HG03060 (cell line): Measurements from ENCODE around the gene RHOBTB3.

ENCODE experiments used
- ATAC-seq: cut with Tn5 transposase; IDR thresholded peaks from one replicate; pipeline ENCODE4 v1.9.1; 2021; ENCODE audit warnings: low read depth, moderate number of reproducible peaks; ENCODE audit not compliant: unreplicated experiment

The RHOBTB3 gene

GRCh38 chr5:95730011-95730700 is 980 bp upstream of the RHOBTB3 start:
- ATAC-seq = no peak

GRCh38 chr5:95731571-95732554 is 727 bp downstream of the RHOBTB3 start:
- no peak for ATAC-seq

GRCh38 chr5:95733107-95733665 is 2.0 kb downstream of the RHOBTB3 start:
- ATAC-seq = no peak

DNA sequence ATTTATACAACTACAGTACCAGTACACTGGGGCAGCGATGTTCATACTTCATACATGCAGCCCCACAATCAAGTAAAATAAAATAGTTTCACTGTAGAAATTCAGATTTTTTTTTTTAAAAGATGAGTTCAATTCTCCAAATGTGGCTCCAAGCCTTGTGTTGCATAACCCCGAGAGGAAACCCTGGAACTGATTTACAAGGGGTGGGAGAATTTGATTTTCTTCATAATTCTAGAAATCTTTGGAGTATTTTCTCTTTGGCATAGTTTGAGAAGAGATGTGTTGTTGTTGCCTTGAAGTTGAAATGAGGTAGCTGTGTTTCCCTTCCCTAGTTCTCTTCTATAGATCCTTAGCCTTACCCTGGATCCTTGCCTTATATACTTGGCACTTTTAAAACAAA is 3.1 kb downstream of the RHOBTB3 start:
- no peak for ATAC-seq

DNA sequence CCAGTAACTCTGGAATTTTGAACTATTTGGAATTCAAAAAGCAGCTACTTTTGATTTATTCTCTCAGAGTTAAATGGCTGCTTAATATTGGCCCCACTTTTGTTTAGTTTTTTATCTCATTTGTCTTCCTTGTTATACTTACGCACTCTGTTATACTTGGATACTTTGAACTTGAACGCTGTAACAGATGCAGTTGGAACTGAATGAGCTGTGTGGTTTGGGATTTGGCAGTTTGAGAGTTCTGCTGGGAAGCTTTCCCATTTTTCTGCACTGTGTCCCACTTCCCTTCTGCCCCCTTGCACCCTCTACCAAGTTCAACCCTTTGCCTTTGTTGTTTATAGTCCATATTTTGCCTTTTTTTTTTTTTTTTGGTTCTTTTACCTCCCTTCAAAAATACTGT is 3.8 kb downstream of the RHOBTB3 start:
- no peak for ATAC-seq

- no peak for ATAC-seq
Measured at GRCh38 chr5:95735406-95735805, 4.3 kb downstream of the RHOBTB3 start.

- no peak for ATAC-seq
Measured at GRCh38 chr5:95738072-95738471, 6.9 kb downstream of the RHOBTB3 start.

DNA sequence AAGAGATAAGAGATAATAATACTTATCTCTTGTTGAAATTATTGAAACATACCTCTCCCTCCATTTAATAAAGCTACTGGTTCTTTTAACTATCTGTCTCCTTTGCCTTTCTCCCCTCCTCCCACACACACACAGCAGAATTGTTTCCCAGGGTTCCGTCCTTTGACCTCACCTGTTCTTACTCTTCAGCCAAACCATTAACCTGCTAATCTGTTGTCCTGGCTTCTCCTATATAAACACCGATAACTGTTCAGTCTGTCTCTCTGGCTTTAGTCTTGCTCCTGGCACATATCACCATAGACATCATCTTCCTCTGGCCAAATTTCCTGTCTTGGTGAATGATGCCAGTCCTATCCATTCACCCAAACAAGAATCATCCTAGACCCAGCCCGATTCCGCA is 7.7 kb downstream of the RHOBTB3 start:
- ATAC-seq = no peak

DNA sequence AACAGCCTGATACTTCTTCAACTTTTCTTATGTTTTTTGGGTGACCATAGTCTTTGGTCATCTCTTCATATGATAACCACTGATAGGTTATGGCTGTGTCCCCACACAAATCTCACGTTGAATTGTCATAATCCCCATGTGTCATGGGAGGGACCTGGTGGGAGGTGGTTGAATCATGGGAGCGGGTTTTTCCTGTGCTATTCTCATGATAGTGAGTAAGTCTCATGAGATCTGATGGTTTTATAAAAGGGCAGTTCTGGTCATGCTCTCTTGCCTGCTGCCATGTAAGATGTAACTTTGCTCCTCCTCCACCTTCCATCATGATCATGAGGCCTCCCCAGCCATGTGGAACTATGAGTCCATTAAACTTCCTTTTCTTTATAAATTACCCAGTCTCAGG is 8.7 kb downstream of the RHOBTB3 start:
- ATAC-seq = no peak

GRCh38 chr5:95741458-95741857 is 10.3 kb downstream of the RHOBTB3 start:
- ATAC-seq = no peak

- ATAC-seq = no peak
Measured at GRCh38 chr5:95743232-95743631, 12.1 kb downstream of the RHOBTB3 start.

- ATAC-seq = no peak
Measured at GRCh38 chr5:95743877-95744276, 12.7 kb downstream of the RHOBTB3 start.

GRCh38 chr5:95746194-95746593 is 15.1 kb downstream of the RHOBTB3 start:
- no peak for ATAC-seq

DNA sequence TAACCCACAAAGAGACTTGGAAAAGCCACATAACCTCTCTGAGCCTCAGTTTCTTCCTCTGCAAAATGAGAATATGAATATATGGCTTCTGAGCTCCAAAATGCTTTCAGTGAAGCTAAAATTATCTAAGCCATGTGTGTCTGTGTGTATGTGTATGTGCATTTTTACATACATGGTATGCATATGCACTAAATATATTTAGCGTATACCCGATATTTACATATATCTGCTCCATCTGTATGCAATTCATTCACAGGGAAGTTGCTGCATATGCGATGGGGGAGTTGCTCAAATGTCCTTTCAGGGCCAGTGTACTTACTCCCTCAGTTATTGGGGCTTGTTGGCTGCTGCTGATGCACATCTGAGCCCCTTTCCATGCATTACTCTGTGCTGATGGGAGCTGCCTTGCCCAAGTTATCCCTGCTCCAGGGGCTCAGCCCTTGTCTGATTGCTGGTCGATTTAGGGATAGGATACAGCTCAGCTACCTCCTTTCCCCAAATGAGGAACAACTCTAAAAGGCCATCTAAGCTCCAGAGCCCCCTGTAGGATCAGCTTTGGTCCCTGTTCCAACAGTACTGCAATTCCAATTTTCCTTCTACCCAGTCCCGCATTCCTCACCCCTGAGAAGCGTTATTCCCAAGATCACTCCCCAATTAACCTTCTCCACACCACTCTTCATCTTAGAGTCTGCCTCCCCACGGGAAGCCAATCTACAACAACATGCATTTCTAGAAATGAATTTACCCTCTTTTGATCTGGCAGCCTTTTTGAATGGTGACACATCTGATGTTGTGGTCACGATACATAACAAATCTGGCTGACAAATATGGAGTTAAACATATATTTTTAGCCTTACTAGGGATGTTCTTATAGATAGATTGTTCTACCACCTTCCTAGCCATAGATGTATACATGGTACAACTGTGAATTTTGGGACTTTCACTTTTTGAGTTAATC is 15.9 kb downstream of the RHOBTB3 start:
- no peak for ATAC-seq

DNA sequence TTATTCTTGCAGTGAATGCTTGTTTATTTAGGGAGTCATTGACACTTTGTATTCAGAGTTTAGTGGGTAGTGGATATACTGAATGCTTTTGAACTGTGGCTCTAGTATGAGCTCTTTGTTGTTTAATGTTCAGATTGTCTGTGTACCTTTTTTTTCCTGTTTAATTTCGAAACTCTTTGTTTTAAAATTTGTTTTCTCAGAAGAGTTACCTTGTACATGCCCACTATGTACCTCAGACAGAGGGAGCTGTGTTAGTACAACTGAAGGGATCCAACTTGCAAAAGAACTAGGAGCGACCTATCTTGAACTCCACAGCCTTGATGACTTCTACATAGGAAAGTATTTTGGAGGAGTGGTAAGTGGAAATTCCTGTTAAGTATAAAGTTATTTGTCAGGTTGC is 17.0 kb downstream of the RHOBTB3 start:
- ATAC-seq = no peak

DNA sequence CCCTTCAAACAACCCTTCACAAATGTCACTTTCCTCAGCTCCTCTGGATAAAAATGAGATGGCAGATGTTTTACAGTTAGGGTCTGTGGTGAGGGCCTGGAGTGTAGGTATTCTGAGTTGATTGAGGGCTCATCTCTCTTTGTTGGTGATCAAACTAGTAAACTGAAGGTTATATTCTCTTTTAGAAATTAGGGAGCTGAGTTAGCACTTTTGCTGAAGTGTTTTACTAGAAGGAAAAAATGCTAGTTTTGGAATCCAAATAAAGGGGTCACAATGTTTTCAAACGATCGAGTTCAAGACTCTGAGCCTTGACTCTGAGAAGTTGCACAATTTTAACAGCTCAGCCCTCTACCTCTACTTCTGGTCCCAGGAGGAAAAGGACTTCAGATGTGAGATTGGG is 23.4 kb downstream of the RHOBTB3 start:
- ATAC-seq = no peak

- ATAC-seq = no peak
Measured at GRCh38 chr5:95759005-95759404, 27.9 kb downstream of the RHOBTB3 start.

DNA sequence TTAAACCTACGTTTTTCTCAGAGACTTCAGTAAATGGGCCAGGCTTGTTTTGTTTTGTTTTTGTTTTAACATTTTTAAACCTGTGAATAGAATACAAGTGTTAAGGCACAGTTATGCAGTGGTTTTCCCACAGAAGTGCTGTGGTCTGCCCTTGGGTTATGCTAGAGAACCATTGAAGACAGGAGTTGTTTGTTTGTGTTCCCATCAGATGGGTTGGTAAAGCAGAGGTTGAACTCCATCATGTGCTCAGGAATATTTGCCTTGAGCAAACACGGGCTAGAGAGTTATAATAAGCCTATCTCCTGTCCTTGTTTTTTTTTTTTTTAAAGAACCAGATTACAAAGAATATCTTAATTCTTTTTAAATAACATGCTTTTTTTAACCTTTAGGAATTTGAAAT is 28.5 kb downstream of the RHOBTB3 start:
- ATAC-seq = no peak

- ATAC-seq = peak; percentile 78
Measured at GRCh38 chr5:95760273-95761191, 29.4 kb downstream of the RHOBTB3 start.
